Stimulated activated CD8-positive, alpha-beta memory T cell treated with anti-CD3 and anti-CD28 coated beads, Interleukin-7, amount 100 ng/mL, for 48 hours (primary cell): Measurements from ENCODE around the gene DNPH1.

Source experiments
- DNase-seq, 2 donors: peaks; one replicate each; pipeline ENCODE4 v3.0.0-alpha.2; 2020; ENCODE audit warnings: low read depth in 1 of 2; ENCODE audit errors: extremely low read depth in 1 of 2

DNPH1 gene

GRCh38 chr6:43264599-43265145 is 35.4 kb upstream of the DNPH1 start:
- DNase-seq: no peak

DNA sequence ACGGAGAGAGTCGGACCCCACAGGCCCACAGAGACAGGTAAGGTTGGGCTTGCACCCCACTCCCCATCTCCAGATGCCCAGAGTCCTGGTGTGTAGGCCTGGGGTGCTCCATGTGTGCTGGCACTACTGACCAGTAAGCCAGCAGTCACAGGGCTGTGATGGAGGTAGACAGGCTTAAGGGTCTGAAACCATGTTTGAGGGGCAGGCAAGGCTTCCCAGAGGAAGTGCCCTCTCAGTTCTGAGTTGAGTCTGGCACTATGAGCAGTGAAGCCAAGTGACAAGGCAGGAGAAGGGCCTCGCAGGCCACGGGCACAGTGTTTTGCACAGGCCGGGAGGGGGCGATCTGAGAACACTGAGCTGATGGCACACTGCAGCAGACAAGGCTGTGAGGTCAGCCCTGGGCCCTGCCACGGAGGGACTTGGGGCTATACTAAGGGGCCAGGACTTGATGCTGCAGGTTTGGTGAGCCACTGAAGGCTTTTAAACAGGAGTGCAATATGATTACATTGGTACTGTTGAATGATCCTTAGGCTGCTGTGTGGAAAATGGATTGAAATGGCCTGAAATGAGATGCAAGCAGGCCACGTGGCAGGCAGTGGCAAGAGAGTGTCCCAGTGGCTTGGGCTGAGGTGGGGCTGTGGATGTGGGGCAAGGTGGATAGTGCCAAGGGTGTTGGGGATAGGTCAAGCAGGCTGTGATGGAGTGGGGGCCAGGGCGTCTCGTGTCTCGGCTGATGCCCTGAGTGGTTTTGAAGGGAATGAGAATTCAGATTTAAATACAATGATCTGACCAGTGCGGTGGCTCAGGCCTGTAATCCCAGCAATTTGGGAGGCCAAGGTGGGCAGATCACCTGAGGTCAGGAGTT is 34.3 kb upstream of the DNPH1 start:
- DNase-seq: peak in 1 of 2 donors; percentile 66

- DNase-seq: no peak
These were observed 33.6 kb upstream of the DNPH1 start for GRCh38 chr6:43262780-43263313.

GRCh38 chr6:43262000-43262779 is 32.9 kb upstream of the DNPH1 start:
- no peak for DNase-seq

GRCh38 chr6:43261198-43261597 is 31.9 kb upstream of the DNPH1 start:
- DNase-seq: no peak

GRCh38 chr6:43260791-43261190 is 31.5 kb upstream of the DNPH1 start:
- DNase-seq: no peak

- no peak for DNase-seq
These were observed 29.8 kb upstream of the DNPH1 start for GRCh38 chr6:43258807-43259686.

DNA sequence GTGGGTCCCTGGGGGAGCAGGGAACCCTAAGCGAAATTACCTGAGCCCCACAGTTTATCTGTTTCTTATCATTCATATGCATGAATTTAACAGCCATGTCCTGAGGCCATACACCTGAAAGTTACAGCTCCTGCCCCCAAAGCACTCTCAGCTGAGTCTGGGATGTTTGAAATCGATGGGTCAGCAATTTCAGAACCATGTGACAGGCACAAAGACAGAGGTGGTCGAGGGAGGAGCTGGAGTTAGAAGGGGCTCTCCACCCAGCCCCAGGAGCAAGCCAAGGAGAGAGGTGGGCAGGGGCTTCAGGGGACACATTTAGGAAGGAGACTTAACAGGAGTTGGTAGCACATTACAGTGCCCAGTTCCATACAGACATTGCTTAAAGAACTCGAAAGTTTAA is 28.9 kb upstream of the DNPH1 start:
- DNase-seq: no peak

- no peak for DNase-seq
These were observed 28.3 kb upstream of the DNPH1 start for GRCh38 chr6:43257367-43258145.

- no peak for DNase-seq
These were observed 27.5 kb upstream of the DNPH1 start for GRCh38 chr6:43256670-43257366.

DNA sequence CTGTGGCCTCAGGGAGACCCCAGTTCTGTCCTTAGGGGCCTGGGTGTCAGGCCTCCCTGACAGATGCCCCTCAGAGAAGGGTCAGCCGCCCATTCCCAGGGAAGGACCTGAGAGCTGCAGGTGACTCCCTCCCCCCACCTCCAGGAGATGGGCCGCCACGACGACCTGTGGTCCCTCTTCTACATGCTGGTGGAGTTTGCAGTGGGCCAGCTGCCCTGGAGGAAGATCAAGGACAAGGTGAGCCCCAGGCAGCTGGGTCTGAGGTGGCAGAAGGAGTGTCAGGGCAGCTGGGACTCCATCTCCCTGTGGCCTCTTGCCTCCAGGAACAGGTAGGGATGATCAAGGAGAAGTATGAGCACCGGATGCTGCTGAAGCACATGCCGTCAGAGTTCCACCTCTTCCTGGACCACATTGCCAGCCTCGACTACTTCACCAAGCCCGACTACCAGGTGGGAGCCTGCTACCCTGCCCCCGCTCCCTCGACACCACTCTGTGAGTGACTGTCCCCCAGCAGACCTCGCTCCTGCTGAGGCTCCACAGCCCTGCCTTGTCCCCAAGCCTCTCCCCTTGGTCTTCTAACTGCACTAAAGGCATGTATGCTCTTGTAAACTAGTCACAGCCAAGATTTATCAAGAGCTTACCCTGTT is 26.2 kb upstream of the DNPH1 start:
- no peak for DNase-seq

- DNase-seq: no peak
These were observed 25.6 kb upstream of the DNPH1 start for GRCh38 chr6:43254846-43255245.

DNA sequence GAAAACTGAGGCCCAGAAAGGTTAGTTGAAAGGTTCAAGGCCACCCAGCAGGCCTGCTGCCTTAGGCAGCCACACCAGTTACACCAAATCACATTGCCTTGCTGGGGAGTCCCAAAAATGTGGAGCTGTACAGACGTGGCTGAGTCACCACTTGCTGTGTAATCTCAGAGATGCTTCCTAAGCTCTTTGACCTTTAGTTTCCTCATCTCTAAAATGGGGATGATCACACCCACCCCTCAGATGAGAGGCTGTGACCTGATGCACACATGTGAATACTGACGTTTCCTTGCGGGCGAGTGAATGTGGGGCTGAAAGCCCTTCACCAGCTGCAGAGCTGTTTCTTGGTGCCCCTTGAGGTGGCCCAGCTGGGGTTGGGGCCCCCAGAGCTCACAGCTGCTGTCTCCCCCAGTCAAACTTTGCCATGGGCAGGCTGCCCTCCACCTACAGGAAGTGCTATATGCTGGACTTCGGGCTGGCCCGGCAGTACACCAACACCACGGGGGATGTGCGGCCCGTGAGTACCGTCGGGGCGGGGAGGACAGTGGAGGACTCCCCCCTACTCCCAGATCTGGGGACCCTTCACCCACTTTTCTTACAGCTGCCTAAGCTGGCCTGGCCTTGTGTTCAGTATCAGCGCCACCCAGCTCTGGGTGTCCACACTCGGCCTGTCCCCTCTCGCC is 25.0 kb upstream of the DNPH1 start:
- DNase-seq: no peak

DNA sequence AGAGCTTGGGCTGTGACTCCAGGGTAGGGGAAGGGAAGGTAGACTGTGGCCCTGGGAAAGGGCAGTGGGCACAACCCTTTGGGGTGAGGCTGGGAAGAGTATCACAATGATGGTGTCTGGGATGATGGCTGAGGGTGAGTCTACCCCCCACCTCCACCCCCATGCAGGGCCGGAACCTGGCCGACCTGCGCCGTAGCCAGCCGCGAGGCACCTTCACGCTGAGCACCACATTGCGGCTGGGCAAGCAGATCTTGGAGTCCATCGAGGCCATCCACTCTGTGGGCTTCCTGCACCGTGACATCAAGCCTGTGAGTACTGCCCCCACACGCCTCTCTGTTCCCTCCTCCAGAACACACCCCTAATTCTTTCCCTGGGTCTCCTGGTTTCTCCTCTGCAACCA is 24.1 kb upstream of the DNPH1 start:
- no peak for DNase-seq

DNA sequence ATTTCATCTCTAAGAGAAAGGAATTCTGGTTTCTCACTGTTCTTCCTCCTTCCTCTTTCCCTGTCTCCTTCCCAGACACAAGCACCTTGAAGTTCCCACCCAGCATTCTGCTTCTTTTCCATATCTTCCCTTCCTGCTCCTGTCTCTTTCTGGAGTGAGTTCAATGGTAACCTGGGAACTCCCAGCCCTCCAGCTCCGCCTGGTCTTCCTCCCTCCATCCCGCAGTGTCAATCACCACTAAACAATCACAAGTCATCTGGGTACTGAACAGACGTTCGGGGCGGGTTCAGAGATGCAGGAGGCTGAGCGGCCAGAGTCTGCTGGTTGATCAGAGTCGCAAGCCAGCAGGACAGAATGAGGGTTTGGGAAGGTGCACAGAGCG is 21.7 kb upstream of the DNPH1 start:
- no peak for DNase-seq

- DNase-seq: no peak
These were observed 19.5 kb upstream of the DNPH1 start for GRCh38 chr6:43248791-43249190.

GRCh38 chr6:43248101-43248500 is 18.8 kb upstream of the DNPH1 start:
- DNase-seq: no peak
